Measurements from ENCODE around the gene COL25A1. TPM values are rescaled to one million over a fixed set of nuclear protein-coding genes. Genes with fewer than 3 reads are reported as not detected.

The COL25A1 gene
- total RNA-seq, 1 donor from 2014 or later = not detected

- no peak for DNase-seq (ENCODE audit: low spot score)
- Mint-ChIP-seq H3K27me3 (ENCODE audit: low read depth) (peaks cover 21% of the 10 kb centered on the region), H3K4me1 (ENCODE audit: low read depth) (no peaks in the 10 kb centered on the region), H3K27ac (no peak overlapping the region), H3K36me3 (ENCODE audit: low read depth) (no peaks in the 10 kb centered on the region), H3K9me3 (no peaks in the 10 kb centered on the region), H3K4me3 (ENCODE audit: low read depth) (no peak overlapping the region)
- intact Hi-C loops (cut with micrococcal nuclease) = no loop called here
Measured at GRCh38 chr4:109233570-109233969, 68.9 kb downstream of the COL25A1 start.

GRCh38 chr4:109232681-109233080, 69.8 kb downstream of the COL25A1 start:
- H3K4me1 Mint-ChIP-seq (ENCODE audit: low read depth) = no peaks in the 10 kb centered on the region
- H3K36me3 Mint-ChIP-seq (ENCODE audit: low read depth) = no peaks in the 10 kb centered on the region
- no peaks in the 10 kb centered on the region for H3K9me3 Mint-ChIP-seq
- DNase-seq (ENCODE audit: low spot score) = no peak
- H3K27ac Mint-ChIP-seq = no peak overlapping the region
- intact Hi-C loops (cut with micrococcal nuclease) = no loop called here
- no peak overlapping the region for H3K4me3 Mint-ChIP-seq (ENCODE audit: low read depth)
- peaks cover 20% of the 10 kb centered on the region for H3K27me3 Mint-ChIP-seq (ENCODE audit: low read depth)

GRCh38 chr4:109231331-109231730, 71.1 kb downstream of the COL25A1 start:
- H3K4me1 Mint-ChIP-seq (ENCODE audit: low read depth) = no peaks in the 10 kb centered on the region
- no peaks in the 10 kb centered on the region for H3K9me3 Mint-ChIP-seq
- H3K27me3 Mint-ChIP-seq (ENCODE audit: low read depth) = peaks cover 15% of the 10 kb centered on the region
- no peak for DNase-seq (ENCODE audit: low spot score)
- intact Hi-C loops (cut with micrococcal nuclease) = no loop called here
- no peak overlapping the region for H3K27ac Mint-ChIP-seq
- H3K36me3 Mint-ChIP-seq (ENCODE audit: low read depth) = no peaks in the 10 kb centered on the region
- no peak overlapping the region for H3K4me3 Mint-ChIP-seq (ENCODE audit: low read depth)

- H3K27ac Mint-ChIP-seq = no peak overlapping the region
- no peaks in the 10 kb centered on the region for H3K4me1 Mint-ChIP-seq (ENCODE audit: low read depth)
- DNase-seq (ENCODE audit: low spot score) = no peak
- no peaks in the 10 kb centered on the region for H3K36me3 Mint-ChIP-seq (ENCODE audit: low read depth)
- H3K9me3 Mint-ChIP-seq = no peaks in the 10 kb centered on the region
- peaks cover 6% of the 10 kb centered on the region for H3K27me3 Mint-ChIP-seq (ENCODE audit: low read depth)
- H3K4me3 Mint-ChIP-seq (ENCODE audit: low read depth) = no peak overlapping the region
- intact Hi-C loops (cut with micrococcal nuclease) = no loop called here
Measured at GRCh38 chr4:109229028-109229427, 73.4 kb downstream of the COL25A1 start.

GRCh38 chr4:109218288-109218687, 84.2 kb downstream of the COL25A1 start:
- H3K27me3 Mint-ChIP-seq (ENCODE audit: low read depth) = peaks cover 16% of the 10 kb centered on the region
- H3K36me3 Mint-ChIP-seq (ENCODE audit: low read depth) = no peaks in the 10 kb centered on the region
- no peaks in the 10 kb centered on the region for H3K9me3 Mint-ChIP-seq
- no peak for DNase-seq (ENCODE audit: low spot score)
- H3K4me1 Mint-ChIP-seq (ENCODE audit: low read depth) = no peaks in the 10 kb centered on the region
- no peak overlapping the region for H3K27ac Mint-ChIP-seq
- no peak overlapping the region for H3K4me3 Mint-ChIP-seq (ENCODE audit: low read depth)
- intact Hi-C loops (cut with micrococcal nuclease) = no loop called here

GRCh38 chr4:109216085-109216696, 86.3 kb downstream of the COL25A1 start:
- Mint-ChIP-seq H3K4me1 (ENCODE audit: low read depth) (no peaks in the 10 kb centered on the region), H3K27ac (no peak overlapping the region), H3K36me3 (ENCODE audit: low read depth) (no peaks in the 10 kb centered on the region), H3K9me3 (no peaks in the 10 kb centered on the region), H3K4me3 (ENCODE audit: low read depth) (no peak overlapping the region), H3K27me3 (ENCODE audit: low read depth) (peaks cover 12% of the 10 kb centered on the region)
- DNase-seq (ENCODE audit: low spot score) = no peak
- intact Hi-C loops (cut with micrococcal nuclease) = no loop called here

GRCh38 chr4:109215506-109215905, 87.0 kb downstream of the COL25A1 start:
- H3K27me3 Mint-ChIP-seq (ENCODE audit: low read depth) = peaks cover 14% of the 10 kb centered on the region
- no peaks in the 10 kb centered on the region for H3K9me3 Mint-ChIP-seq
- H3K36me3 Mint-ChIP-seq (ENCODE audit: low read depth) = no peaks in the 10 kb centered on the region
- DNase-seq (ENCODE audit: low spot score) = no peak
- H3K4me1 Mint-ChIP-seq (ENCODE audit: low read depth) = no peaks in the 10 kb centered on the region
- H3K4me3 Mint-ChIP-seq (ENCODE audit: low read depth) = no peak overlapping the region
- no peak overlapping the region for H3K27ac Mint-ChIP-seq
- intact Hi-C loops (cut with micrococcal nuclease) = no loop called here

GRCh38 chr4:109214622-109215301, 87.7 kb downstream of the COL25A1 start:
- intact Hi-C loops (cut with micrococcal nuclease) = no loop called here
- Mint-ChIP-seq H3K4me3 (ENCODE audit: low read depth) (no peak overlapping the region), H3K9me3 (no peaks in the 10 kb centered on the region), H3K36me3 (ENCODE audit: low read depth) (no peaks in the 10 kb centered on the region), H3K4me1 (ENCODE audit: low read depth) (no peaks in the 10 kb centered on the region), H3K27me3 (ENCODE audit: low read depth) (peaks cover 16% of the 10 kb centered on the region), H3K27ac (no peak overlapping the region)
- DNase-seq (ENCODE audit: low spot score) = no peak

GRCh38 chr4:109213056-109213455, 89.4 kb downstream of the COL25A1 start:
- DNase-seq (ENCODE audit: low spot score) = no peak
- H3K4me3 Mint-ChIP-seq (ENCODE audit: low read depth) = no peak overlapping the region
- H3K4me1 Mint-ChIP-seq (ENCODE audit: low read depth) = no peaks in the 10 kb centered on the region
- H3K36me3 Mint-ChIP-seq (ENCODE audit: low read depth) = no peaks in the 10 kb centered on the region
- intact Hi-C loops (cut with micrococcal nuclease) = no loop called here
- H3K27ac Mint-ChIP-seq = no peak overlapping the region
- H3K27me3 Mint-ChIP-seq (ENCODE audit: low read depth) = peaks cover 20% of the 10 kb centered on the region
- no peaks in the 10 kb centered on the region for H3K9me3 Mint-ChIP-seq

GRCh38 chr4:109211671-109212070, 90.8 kb downstream of the COL25A1 start:
- intact Hi-C loops (cut with micrococcal nuclease) = no loop called here
- Mint-ChIP-seq H3K4me1 (ENCODE audit: low read depth) (no peaks in the 10 kb centered on the region), H3K9me3 (no peaks in the 10 kb centered on the region), H3K4me3 (ENCODE audit: low read depth) (no peak overlapping the region), H3K36me3 (ENCODE audit: low read depth) (no peaks in the 10 kb centered on the region), H3K27me3 (ENCODE audit: low read depth) (peaks cover 19% of the 10 kb centered on the region), H3K27ac (no peak overlapping the region)
- DNase-seq (ENCODE audit: low spot score) = no peak

GRCh38 chr4:109209647-109210046, 92.8 kb downstream of the COL25A1 start:
- no peaks in the 10 kb centered on the region for H3K4me1 Mint-ChIP-seq (ENCODE audit: low read depth)
- H3K27ac Mint-ChIP-seq = no peak overlapping the region
- H3K36me3 Mint-ChIP-seq (ENCODE audit: low read depth) = no peaks in the 10 kb centered on the region
- no peak for DNase-seq (ENCODE audit: low spot score)
- H3K27me3 Mint-ChIP-seq (ENCODE audit: low read depth) = peaks cover 11% of the 10 kb centered on the region
- no peak overlapping the region for H3K4me3 Mint-ChIP-seq (ENCODE audit: low read depth)
- intact Hi-C loops (cut with micrococcal nuclease) = no loop called here
- no peaks in the 10 kb centered on the region for H3K9me3 Mint-ChIP-seq

GRCh38 chr4:109207898-109208297, 94.6 kb downstream of the COL25A1 start:
- no peaks in the 10 kb centered on the region for H3K9me3 Mint-ChIP-seq
- no peaks in the 10 kb centered on the region for H3K36me3 Mint-ChIP-seq (ENCODE audit: low read depth)
- intact Hi-C loops (cut with micrococcal nuclease) = no loop called here
- no peak overlapping the region for H3K27ac Mint-ChIP-seq
- no peaks in the 10 kb centered on the region for H3K4me1 Mint-ChIP-seq (ENCODE audit: low read depth)
- no peak overlapping the region for H3K4me3 Mint-ChIP-seq (ENCODE audit: low read depth)
- H3K27me3 Mint-ChIP-seq (ENCODE audit: low read depth) = peaks cover 14% of the 10 kb centered on the region
- DNase-seq (ENCODE audit: low spot score) = no peak

GRCh38 chr4:109207061-109207460, 95.4 kb downstream of the COL25A1 start:
- Mint-ChIP-seq H3K4me3 (ENCODE audit: low read depth) (no peak overlapping the region), H3K27ac (no peak overlapping the region), H3K4me1 (ENCODE audit: low read depth) (no peaks in the 10 kb centered on the region), H3K36me3 (ENCODE audit: low read depth) (no peaks in the 10 kb centered on the region), H3K27me3 (ENCODE audit: low read depth) (peaks cover 18% of the 10 kb centered on the region), H3K9me3 (no peaks in the 10 kb centered on the region)
- intact Hi-C loops (cut with micrococcal nuclease) = no loop called here
- DNase-seq (ENCODE audit: low spot score) = no peak
